SK-N-SH treated with all-trans-retinoic acid at 6 μM for 48 hours (cell line): Measurements from ENCODE around the gene TRIM8.

Experiments
- ATAC-seq: fragments of 200-7000 bp; cut with Tn5 transposase; 3 replicates; pipeline ENCODE4 v1.9.1; 2020; ENCODE audit warnings: mild to moderate bottlenecking, moderate library complexity
- ARNTL ChIP-seq: fragments of 450-650 bp; formaldehyde crosslinking; IDR thresholded peaks from 2 replicates; pipeline ENCODE4 v1.5.0; 2020; ENCODE audit warnings: low read depth, mild to moderate bottlenecking, moderate library complexity, borderline replicate concordance
- BACH2 ChIP-seq: fragments of 250-450 bp; sonication (Bioruptor Pico); IDR thresholded peaks from 2 replicates; pipeline ENCODE4 v1.9.0; 2021; ENCODE audit warnings: mild to moderate bottlenecking, borderline replicate concordance
- CREB5 ChIP-seq: fragments of 250-450 bp; sonication (Bioruptor Pico); IDR thresholded peaks from 2 replicates; pipeline ENCODE4 v1.5.1; 2020; ENCODE audit warnings: low read depth, mild to moderate bottlenecking, moderate library complexity
- CSDC2 ChIP-seq: fragments of 250-450 bp; sonication (Bioruptor Pico); IDR thresholded peaks from 2 replicates; pipeline ENCODE4 v1.5.0; 2020; ENCODE audit warnings: mild to moderate bottlenecking, moderate library complexity
- CSRNP3 ChIP-seq: fragments of 250-450 bp; sonication (Bioruptor Pico); IDR thresholded peaks from 2 replicates; pipeline ENCODE4 v1.5.1; 2021; ENCODE audit warnings: mild to moderate bottlenecking, moderate library complexity
- ISL1 ChIP-seq: fragments of 250-450 bp; sonication (Bioruptor Pico); IDR thresholded peaks from 2 replicates; pipeline ENCODE4 v2.1.2; 2022; ENCODE audit warnings: mild to moderate bottlenecking, moderate library complexity
- OSR1 ChIP-seq: fragments of 250-450 bp; sonication (Bioruptor Pico); IDR thresholded peaks from 2 replicates; pipeline ENCODE4 v1.8.0; 2022; ENCODE audit warnings: moderate library complexity, mild to moderate bottlenecking, inconsistent platforms
- POU6F1 ChIP-seq: fragments of 250-450 bp; sonication (Bioruptor Pico); IDR thresholded peaks from 2 replicates; pipeline ENCODE4 v1.8.0; 2021; ENCODE audit warnings: low read depth, mild to moderate bottlenecking, moderate library complexity, borderline replicate concordance
- PPARA ChIP-seq: fragments of 250-450 bp; sonication (Bioruptor Pico); IDR thresholded peaks from 2 replicates; pipeline ENCODE4 v1.5.0; 2020; ENCODE audit warnings: mild to moderate bottlenecking, borderline replicate concordance
- RARB ChIP-seq: fragments of 250-450 bp; sonication (Bioruptor Pico); IDR thresholded peaks from 2 replicates; pipeline ENCODE4 v1.8.0; 2021; ENCODE audit warnings: mild to moderate bottlenecking, moderate library complexity
- TCF4 ChIP-seq: fragments of 250-450 bp; sonication (Bioruptor Pico); IDR thresholded peaks from 2 replicates; pipeline ENCODE4 v1.8.0; 2021; ENCODE audit warnings: mild to moderate bottlenecking, moderate library complexity, borderline replicate concordance
- TSHZ2 ChIP-seq: fragments of 250-450 bp; sonication (Bioruptor Pico); IDR thresholded peaks from 2 replicates; pipeline ENCODE4 v1.5.0; 2020; ENCODE audit warnings: mild to moderate bottlenecking, moderate library complexity
- ZC3H10 ChIP-seq: fragments of 250-450 bp; sonication (Bioruptor Pico); IDR thresholded peaks from 2 replicates; pipeline ENCODE4 v1.5.1; 2021; ENCODE audit warnings: mild to moderate bottlenecking, moderate library complexity
- ZFP3 ChIP-seq: fragments of 250-450 bp; sonication (Bioruptor Pico); IDR thresholded peaks from 2 replicates; pipeline ENCODE4 v1.5.0; 2020; ENCODE audit warnings: mild to moderate bottlenecking, moderate library complexity
- ZNF565 ChIP-seq: fragments of 450-650 bp; formaldehyde crosslinking; conservative IDR thresholded peaks from 2 replicates; pipeline ENCODE4 v1.5.0; 2020; ENCODE audit warnings: low read depth, mild to moderate bottlenecking, moderate library complexity
- ZNF70 ChIP-seq: fragments of 450-650 bp; formaldehyde crosslinking; IDR thresholded peaks from 2 replicates; pipeline ENCODE4 v1.5.0; 2020; ENCODE audit warnings: mild to moderate bottlenecking, moderate library complexity
- ZNF8 ChIP-seq: fragments of 450-650 bp; formaldehyde crosslinking; IDR thresholded peaks from 2 replicates; pipeline ENCODE4 v1.5.0; 2020; ENCODE audit warnings: mild to moderate bottlenecking, moderate library complexity

TRIM8 gene

GRCh38 chr10:102679596-102679995 lies 35.3 kb downstream of the TRIM8 start (continued):
- TF ChIP-seq TSHZ2 (CRISPR knock-in tag) (no peak), PPARA (CRISPR knock-in tag) (no peak), ISL1 (CRISPR knock-in tag) (no peak), POU6F1 (CRISPR knock-in tag) (no peak), ZFP3 (CRISPR knock-in tag) (no peak)

- no peak for ATAC-seq
- TF ChIP-seq ZNF8: no peak
- no peak for TF ChIP-seq ZNF70 (CRISPR knock-in tag)
- no peak for TF ChIP-seq RARB (CRISPR knock-in tag)
- no peak for TF ChIP-seq ARNTL (CRISPR knock-in tag)
- TF ChIP-seq CSDC2 (CRISPR knock-in tag): no peak
- no peak for TF ChIP-seq OSR1 (CRISPR knock-in tag)
- no peak for TF ChIP-seq BACH2 (CRISPR knock-in tag)
- no peak for TF ChIP-seq ZC3H10 (CRISPR knock-in tag)
- TF ChIP-seq POU6F1 (CRISPR knock-in tag): no peak
- TF ChIP-seq CREB5 (CRISPR knock-in tag): no peak
- TF ChIP-seq TCF4 (CRISPR knock-in tag): no peak
- TF ChIP-seq ZNF565 (CRISPR knock-in tag): no peak
Measured at GRCh38 chr10:102681696-102682095, 37.4 kb downstream of the TRIM8 start.

- TF ChIP-seq CSRNP3 (CRISPR knock-in tag) (no peak), PPARA (CRISPR knock-in tag) (no peak), ARNTL (CRISPR knock-in tag) (no peak), ZNF8 (no peak), POU6F1 (CRISPR knock-in tag) (no peak), CREB5 (CRISPR knock-in tag) (no peak), ISL1 (CRISPR knock-in tag) (no peak)
- no peak for ATAC-seq
Measured at GRCh38 chr10:102682416-102682815, 38.1 kb downstream of the TRIM8 start.
